Measurements from ENCODE around the gene CDH26. TPM values are rescaled to one million over a fixed set of nuclear protein-coding genes. Genes with fewer than 3 reads are reported as not detected.

CDH26 gene
- total and polyA plus RNA-seq, 2 donors: 1.8 to 14.7 TPM

DNA sequence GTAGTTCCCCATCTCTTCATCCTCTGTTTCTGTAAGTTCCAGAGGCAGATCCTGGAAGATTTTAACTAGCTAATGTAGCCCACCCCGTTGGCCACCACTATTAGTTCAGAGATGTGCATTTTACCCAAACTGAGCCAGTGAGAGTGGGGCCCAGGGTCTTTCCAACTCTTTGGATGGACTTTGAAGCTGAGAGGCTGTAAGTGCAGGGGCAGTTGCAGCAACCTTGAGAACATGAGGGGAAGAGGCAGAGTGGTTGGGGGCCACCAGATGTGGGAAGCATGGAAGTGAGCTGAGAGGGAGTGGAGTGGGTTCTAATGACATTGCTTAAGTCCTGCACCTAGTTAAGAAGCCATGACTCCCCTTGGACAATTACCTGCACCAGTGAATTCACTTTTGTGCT, 72.2 kb downstream of the CDH26 start:
- Histone ChIP-seq H3K27ac (ENCODE audit: low read depth in 1 of 2, low read length in 1 of 2) (no peak overlapping the region), H3K9me3 (ENCODE audit: control insufficient read depth in 2 of 2, insufficient read depth in 1 of 2, low read length in 1 of 2) (no peaks in the 10 kb centered on the region), H3K4me3 (ENCODE audit: low read length in 2 of 2) (no peak overlapping the region), H3K36me3 (ENCODE audit: control insufficient read depth in 2 of 2, insufficient read depth in 2 of 2, low read length in 1 of 2) (no peaks in the 10 kb centered on the region), H3K4me1 (ENCODE audit: control insufficient read depth in 2 of 2, insufficient read depth in 2 of 2, low read length in 2 of 2) (no peaks in the 10 kb centered on the region), H3K27me3 (ENCODE audit: control insufficient read depth in 2 of 2, insufficient read depth in 1 of 2, low read length in 1 of 2) (no peaks in the 10 kb centered on the region)
- WGBS: 92% methylated on average over 1 of the region's 1 CpG
- no peak for DNase-seq (ENCODE audit: low read depth in 6 of 9, low spot score in 9 of 9)

DNA sequence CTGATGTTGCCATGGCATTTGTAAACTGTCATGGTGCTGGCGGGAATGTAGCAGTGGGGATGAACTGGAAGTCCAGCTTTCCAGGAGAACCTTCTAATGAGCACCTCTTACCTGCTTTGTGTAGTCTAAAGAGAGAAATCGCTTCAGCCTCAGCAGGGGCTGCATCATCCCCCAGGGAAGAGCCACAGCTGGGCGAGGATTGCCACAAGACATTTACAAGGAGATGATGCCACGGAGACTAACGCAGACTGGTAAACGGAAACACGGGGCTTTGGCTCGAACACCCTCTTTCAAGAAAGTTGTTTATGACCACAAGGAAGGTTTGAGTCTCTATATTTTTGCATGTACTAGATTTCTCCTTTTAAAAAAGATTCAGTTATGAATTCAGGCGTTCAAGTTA, 72.9 kb downstream of the CDH26 start:
- Histone ChIP-seq H3K4me1 (ENCODE audit: control insufficient read depth in 2 of 2, insufficient read depth in 2 of 2, low read length in 2 of 2) (no peaks in the 10 kb centered on the region), H3K27me3 (ENCODE audit: control insufficient read depth in 2 of 2, insufficient read depth in 1 of 2, low read length in 1 of 2) (no peaks in the 10 kb centered on the region), H3K36me3 (ENCODE audit: control insufficient read depth in 2 of 2, insufficient read depth in 2 of 2, low read length in 1 of 2) (no peaks in the 10 kb centered on the region), H3K27ac (ENCODE audit: low read depth in 1 of 2, low read length in 1 of 2) (no peak overlapping the region), H3K4me3 (ENCODE audit: low read length in 2 of 2) (no peak overlapping the region), H3K9me3 (ENCODE audit: control insufficient read depth in 2 of 2, insufficient read depth in 1 of 2, low read length in 1 of 2) (no peaks in the 10 kb centered on the region)
- 96% methylated on average over 9 of the region's 9 CpGs for WGBS
- DNase-seq (ENCODE audit: low read depth in 6 of 9, low spot score in 9 of 9): no peak

DNA sequence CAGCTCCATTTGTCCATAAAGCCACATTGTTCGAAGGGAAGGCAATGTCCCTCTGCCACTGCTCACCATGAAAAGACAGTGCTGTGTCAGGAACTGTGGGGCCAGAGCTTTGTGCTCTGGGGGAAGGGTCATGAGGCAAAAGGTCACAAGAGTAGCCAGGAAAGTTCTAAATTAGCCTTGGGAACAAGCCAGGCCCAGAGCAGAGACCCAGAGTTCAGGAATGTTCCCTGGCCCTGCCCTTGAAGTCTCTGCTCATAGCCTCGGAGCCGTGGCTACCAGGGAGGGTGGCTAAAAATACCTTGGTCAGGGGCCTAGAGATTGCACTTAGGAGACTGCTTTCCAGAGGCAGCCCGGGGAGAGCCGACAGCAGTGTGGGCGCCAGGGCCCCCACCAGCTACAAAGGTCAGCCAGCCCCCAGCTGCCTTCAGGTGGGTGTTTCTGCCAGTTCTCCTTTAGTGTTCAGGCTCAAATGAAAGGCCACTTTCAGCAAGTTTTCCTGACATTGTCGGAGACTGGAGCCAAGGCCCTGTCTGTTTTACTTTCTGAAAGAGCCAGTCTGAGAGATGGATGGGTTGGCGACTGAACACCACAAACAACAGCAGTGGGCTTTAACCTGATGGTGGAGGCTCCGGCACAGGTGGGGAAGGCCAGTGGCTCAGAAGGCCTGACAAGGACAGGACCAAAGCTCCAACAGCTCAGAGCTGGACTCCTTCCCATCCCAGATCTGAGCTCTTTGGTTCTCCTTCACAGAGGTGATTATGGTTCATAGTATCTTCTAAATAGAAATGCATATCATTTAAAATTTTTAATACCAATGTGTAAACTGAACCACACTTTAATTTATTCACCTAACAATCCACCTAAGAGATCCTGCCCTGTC, 76.2 kb downstream of the CDH26 start:
- Histone ChIP-seq H3K9me3 (ENCODE audit: control insufficient read depth in 2 of 2, insufficient read depth in 1 of 2, low read length in 1 of 2) (no peaks in the 10 kb centered on the region), H3K27me3 (ENCODE audit: control insufficient read depth in 2 of 2, insufficient read depth in 1 of 2, low read length in 1 of 2) (no peaks in the 10 kb centered on the region), H3K4me1 (ENCODE audit: control insufficient read depth in 2 of 2, insufficient read depth in 2 of 2, low read length in 2 of 2) (peaks cover 0 to 4% of the 10 kb centered on the region in 2 donors), H3K4me3 (ENCODE audit: low read length in 2 of 2) (no peak overlapping the region), H3K27ac (ENCODE audit: low read depth in 1 of 2, low read length in 1 of 2) (peak overlapping the region in 1 of 2 donors; percentile 25), H3K36me3 (ENCODE audit: control insufficient read depth in 2 of 2, insufficient read depth in 2 of 2, low read length in 1 of 2) (no peaks in the 10 kb centered on the region)
- DNase-seq (ENCODE audit: low read depth in 6 of 9, low spot score in 9 of 9): no peak
- 89% methylated on average over 9 of the region's 9 CpGs for WGBS

DNA sequence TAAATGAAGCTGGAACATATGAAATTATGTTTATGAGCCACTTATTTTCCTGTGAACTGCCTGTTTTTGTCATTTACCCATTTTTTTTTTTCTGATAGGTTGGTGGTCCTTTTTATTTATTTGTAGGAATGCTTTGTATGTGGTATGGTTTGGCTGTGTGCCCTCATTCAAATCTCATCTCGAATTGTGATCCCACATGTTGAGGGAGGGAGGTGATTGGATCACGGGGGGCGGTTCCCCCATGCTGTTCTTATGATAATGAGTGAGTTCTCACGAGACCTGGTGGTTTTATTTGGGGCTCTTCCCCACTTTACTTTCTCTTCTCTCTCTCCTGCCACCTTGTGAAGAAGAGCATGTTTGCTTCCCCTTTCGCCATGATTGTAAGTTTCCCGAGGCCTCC, 77.3 kb downstream of the CDH26 start:
- no peak overlapping the region for H3K4me3 ChIP-seq (ENCODE audit: low read length in 2 of 2)
- WGBS: 93% methylated on average over 6 of the region's 6 CpGs
- no peaks in the 10 kb centered on the region for H3K27me3 ChIP-seq (ENCODE audit: control insufficient read depth in 2 of 2, insufficient read depth in 1 of 2, low read length in 1 of 2)
- no peaks in the 10 kb centered on the region for H3K36me3 ChIP-seq (ENCODE audit: control insufficient read depth in 2 of 2, insufficient read depth in 2 of 2, low read length in 1 of 2)
- H3K9me3 ChIP-seq (ENCODE audit: control insufficient read depth in 2 of 2, insufficient read depth in 1 of 2, low read length in 1 of 2): no peaks in the 10 kb centered on the region
- no peak for DNase-seq (ENCODE audit: low read depth in 6 of 9, low spot score in 9 of 9)
- H3K4me1 ChIP-seq (ENCODE audit: control insufficient read depth in 2 of 2, insufficient read depth in 2 of 2, low read length in 2 of 2): peaks cover 0 to 6% of the 10 kb centered on the region in 2 donors
- no peak overlapping the region for H3K27ac ChIP-seq (ENCODE audit: low read depth in 1 of 2, low read length in 1 of 2)

DNA sequence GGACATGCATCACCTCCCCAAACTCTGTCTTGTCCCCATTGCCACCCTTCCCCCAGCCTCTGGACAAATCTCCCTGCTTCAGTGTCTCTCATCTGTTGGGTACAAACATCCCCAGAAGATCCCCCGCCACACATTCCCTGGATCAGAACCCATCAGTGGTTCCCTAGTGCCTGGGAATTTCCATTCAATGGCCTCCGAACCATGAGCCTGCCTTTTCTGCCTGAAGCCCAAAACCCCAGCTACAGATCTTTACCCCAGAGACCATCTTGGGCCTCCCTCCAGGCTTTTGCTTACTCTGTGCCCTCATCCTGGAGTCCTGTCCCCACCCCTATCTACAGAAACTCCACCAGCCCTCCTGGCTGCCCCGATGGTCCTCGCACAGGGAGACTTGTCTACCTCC, 78.1 kb downstream of the CDH26 start:
- Histone ChIP-seq H3K27me3 (ENCODE audit: control insufficient read depth in 2 of 2, insufficient read depth in 1 of 2, low read length in 1 of 2) (no peaks in the 10 kb centered on the region), H3K27ac (ENCODE audit: low read depth in 1 of 2, low read length in 1 of 2) (no peak overlapping the region), H3K4me3 (ENCODE audit: low read length in 2 of 2) (no peak overlapping the region), H3K4me1 (ENCODE audit: control insufficient read depth in 2 of 2, insufficient read depth in 2 of 2, low read length in 2 of 2) (peaks cover 0 to 14% of the 10 kb centered on the region in 2 donors), H3K9me3 (ENCODE audit: control insufficient read depth in 2 of 2, insufficient read depth in 1 of 2, low read length in 1 of 2) (no peaks in the 10 kb centered on the region), H3K36me3 (ENCODE audit: control insufficient read depth in 2 of 2, insufficient read depth in 2 of 2, low read length in 1 of 2) (no peaks in the 10 kb centered on the region)
- no peak for DNase-seq (ENCODE audit: low read depth in 6 of 9, low spot score in 9 of 9)
- 98% methylated on average over 4 of the region's 4 CpGs for WGBS

DNA sequence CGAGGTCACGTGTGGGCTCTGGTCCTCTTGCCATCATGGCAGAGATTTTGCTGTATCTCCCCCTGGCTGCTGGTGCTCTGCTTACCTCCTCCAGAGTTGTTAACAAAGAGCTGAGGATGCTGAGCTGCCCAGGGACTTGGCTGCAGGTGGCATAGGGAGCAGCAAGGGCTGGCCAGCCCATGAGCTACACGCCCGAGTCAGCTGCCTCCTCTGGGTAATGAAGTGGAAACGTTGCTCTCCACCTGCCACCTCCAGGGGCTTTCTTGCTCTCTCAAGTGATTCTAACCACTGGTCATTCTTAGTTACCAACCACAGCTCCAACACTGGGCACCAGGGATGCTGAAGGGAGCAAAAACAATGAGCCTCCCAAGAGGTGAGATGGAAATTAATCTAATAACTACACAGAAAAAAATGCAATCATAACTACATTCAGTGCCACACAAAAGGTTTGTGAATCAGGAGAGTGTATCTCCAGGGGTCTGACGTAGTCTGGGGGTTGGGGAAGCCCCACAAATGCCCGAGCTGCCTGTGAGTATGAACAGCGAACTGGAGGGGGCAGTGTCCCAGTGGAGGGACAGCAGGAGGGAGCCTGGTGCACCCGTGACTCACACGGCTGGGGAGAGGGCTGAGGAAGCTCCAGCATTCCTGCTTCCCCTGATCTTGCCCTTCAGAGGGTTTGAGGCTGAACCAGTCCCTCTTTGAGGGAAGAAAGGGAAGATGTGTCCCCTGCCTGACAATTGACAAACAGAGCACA, 78.7 kb downstream of the CDH26 start:
- Histone ChIP-seq H3K27ac (ENCODE audit: low read depth in 1 of 2, low read length in 1 of 2) (no peak overlapping the region), H3K4me3 (ENCODE audit: low read length in 2 of 2) (no peak overlapping the region), H3K9me3 (ENCODE audit: control insufficient read depth in 2 of 2, insufficient read depth in 1 of 2, low read length in 1 of 2) (no peaks in the 10 kb centered on the region), H3K36me3 (ENCODE audit: control insufficient read depth in 2 of 2, insufficient read depth in 2 of 2, low read length in 1 of 2) (no peaks in the 10 kb centered on the region), H3K27me3 (ENCODE audit: control insufficient read depth in 2 of 2, insufficient read depth in 1 of 2, low read length in 1 of 2) (no peaks in the 10 kb centered on the region), H3K4me1 (ENCODE audit: control insufficient read depth in 2 of 2, insufficient read depth in 2 of 2, low read length in 2 of 2) (peaks cover 0 to 15% of the 10 kb centered on the region in 2 donors)
- 93% methylated on average over 10 of the region's 10 CpGs for WGBS
- DNase-seq (ENCODE audit: low read depth in 6 of 9, low spot score in 9 of 9): no peak

DNA sequence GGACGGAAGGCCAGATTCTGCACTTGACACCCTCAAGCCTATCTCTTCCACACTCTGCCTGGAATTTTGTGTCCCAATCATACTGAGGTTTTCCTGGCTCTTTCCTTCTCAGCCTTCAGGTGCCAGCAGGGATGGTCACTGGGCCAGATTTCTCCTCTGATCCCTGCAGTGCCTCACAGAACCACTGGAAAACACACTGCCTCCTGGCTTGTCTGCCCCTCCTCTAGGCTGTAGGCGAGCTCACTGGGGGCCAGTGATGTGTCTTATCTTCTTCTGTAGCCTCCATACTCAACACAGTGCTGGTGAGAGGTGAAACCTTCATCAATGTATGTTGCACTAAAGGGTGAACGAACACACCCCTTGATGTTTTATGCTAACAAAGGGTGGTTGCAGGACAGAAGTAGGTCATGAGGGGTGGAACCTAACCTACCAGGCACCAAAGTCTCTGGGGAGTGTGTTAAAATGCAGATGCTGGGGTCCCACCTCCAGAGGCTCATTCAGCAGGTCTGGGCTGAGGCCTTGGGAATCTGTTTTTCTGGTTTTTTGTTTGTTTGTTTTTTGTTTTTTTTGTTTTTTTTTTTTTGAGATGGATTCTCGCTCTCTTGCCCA, 80.3 kb downstream of the CDH26 start:
- 78% methylated on average over 4 of the region's 4 CpGs for WGBS
- peak in 1 of 9 donors; percentile 39 for DNase-seq (ENCODE audit: low read depth in 6 of 9, low spot score in 9 of 9)
- H3K4me1 ChIP-seq (ENCODE audit: control insufficient read depth in 2 of 2, insufficient read depth in 2 of 2, low read length in 2 of 2): peaks cover 0 to 20% of the 10 kb centered on the region in 2 donors
- H3K9me3 ChIP-seq (ENCODE audit: control insufficient read depth in 2 of 2, insufficient read depth in 1 of 2, low read length in 1 of 2): no peaks in the 10 kb centered on the region
- H3K36me3 ChIP-seq (ENCODE audit: control insufficient read depth in 2 of 2, insufficient read depth in 2 of 2, low read length in 1 of 2): no peaks in the 10 kb centered on the region
- no peak overlapping the region for H3K27ac ChIP-seq (ENCODE audit: low read depth in 1 of 2, low read length in 1 of 2)
- H3K27me3 ChIP-seq (ENCODE audit: control insufficient read depth in 2 of 2, insufficient read depth in 1 of 2, low read length in 1 of 2): no peaks in the 10 kb centered on the region
- no peak overlapping the region for H3K4me3 ChIP-seq (ENCODE audit: low read length in 2 of 2)

DNA sequence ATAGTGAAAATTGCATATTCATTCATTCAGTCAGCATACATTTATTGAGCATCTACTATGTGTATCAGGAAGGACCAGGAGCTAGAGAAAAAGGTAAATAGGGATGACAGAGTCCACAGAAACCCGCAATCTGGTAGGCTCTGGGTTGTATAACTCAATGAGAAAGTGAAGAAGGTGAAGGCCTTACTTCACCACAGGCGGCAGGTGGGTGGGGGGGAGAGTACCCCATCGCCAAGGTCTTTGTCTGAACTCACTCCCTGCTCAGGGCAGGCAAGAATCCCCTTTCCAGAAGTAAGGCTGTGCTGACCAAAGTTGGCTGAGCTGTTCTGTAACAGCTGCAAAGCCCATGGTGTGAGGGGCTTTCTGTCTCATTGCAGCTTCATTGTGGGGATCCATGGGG, 81.3 kb downstream of the CDH26 start:
- no peaks in the 10 kb centered on the region for H3K36me3 ChIP-seq (ENCODE audit: control insufficient read depth in 2 of 2, insufficient read depth in 2 of 2, low read length in 1 of 2)
- DNase-seq (ENCODE audit: low read depth in 6 of 9, low spot score in 9 of 9): no peak
- no peaks in the 10 kb centered on the region for H3K27me3 ChIP-seq (ENCODE audit: control insufficient read depth in 2 of 2, insufficient read depth in 1 of 2, low read length in 1 of 2)
- no peaks in the 10 kb centered on the region for H3K9me3 ChIP-seq (ENCODE audit: control insufficient read depth in 2 of 2, insufficient read depth in 1 of 2, low read length in 1 of 2)
- 98% methylated on average over 3 of the region's 3 CpGs for WGBS
- H3K4me3 ChIP-seq (ENCODE audit: low read length in 2 of 2): no peak overlapping the region
- no peak overlapping the region for H3K27ac ChIP-seq (ENCODE audit: low read depth in 1 of 2, low read length in 1 of 2)
- H3K4me1 ChIP-seq (ENCODE audit: control insufficient read depth in 2 of 2, insufficient read depth in 2 of 2, low read length in 2 of 2): peaks cover 0 to 20% of the 10 kb centered on the region in 2 donors

All from thymus (tissue), 11 donors.